K562 (cell line): ENCODE results near the gene PPIE. TPM values are rescaled to one million over a fixed set of nuclear protein-coding genes. Genes with fewer than 3 reads are reported as not detected.

Experiments
- ATAC-seq: fragments of 200-7000 bp; cut with Tn5 transposase; 3 replicates; pipeline ENCODE4 v1.9.1; 2020; ENCODE audit warnings: moderate library complexity
- BruUV-seq: library from RNA; stranded (reverse); fragments of 400-500 nt; replicated peaks from 2 replicates; lab custom pipeline; 2021; lab: Mats Ljungman, UMichigan
- CTCF ChIA-PET: fragments of 300-600 bp; formaldehyde crosslinking; extraction: SDS; loops from one replicate; lab custom pipeline; 2021; ENCODE audit warnings: low intra/inter-chr PET ratio; lab: Yijun Ruan, JAX
- POLR2A ChIA-PET: fragments of 300-600, 350-650 bp; sonication (Branson Sonifier 250); formaldehyde crosslinking; extraction: SDS; loops from one replicate; lab custom pipeline; 2021; ENCODE audit warnings: antibody characterized with exemption, inconsistent platforms; lab: Yijun Ruan, JAX
- DNase-seq, 4 experiments: peaks; one replicate each; pipeline versions ENCODE4 v3.0.0 to v3.0.0-alpha.2; 2011 to 2018; ENCODE audit warnings: low spot score in 3 of 4, mixed read lengths in 3 of 4; ENCODE audit errors: extremely low read depth in 1 of 4
- FAIRE-seq: peaks from 2 replicates; lab custom pipeline; 2011; peaks lifted over from hg19 to GRCh38; lab: Jason Lieb, UNC
- H2AFZ ChIP-seq: 2 replicates; pipeline ENCODE4 v1.6.0; 2011; ENCODE audit warnings: low read depth, low read length, control low read depth, inconsistent platforms
- H3K27ac ChIP-seq: fragments of 200-600 bp; 3 replicates; pipeline ENCODE4 v1.8.0; 2011; ENCODE audit warnings: low read depth, mild to moderate bottlenecking, control low read depth, inconsistent platforms, low read length, moderate library complexity, mixed read lengths; ENCODE audit errors: extremely low read depth
- H3K27me3 ChIP-seq, 2 experiments: fragments of 300-600 bp in 1 of 2; 2 replicates in 1 of 2; 3 replicates in 1 of 2; pipeline versions ENCODE4 v1.6.0 to v1.8.0; 2011; ENCODE audit warnings: inconsistent platforms in 2 of 2, low read length in 2 of 2, mild to moderate bottlenecking in 1 of 2, mixed read lengths in 1 of 2, moderate library complexity in 1 of 2; ENCODE audit not compliant: control insufficient read depth in 2 of 2, insufficient read depth in 2 of 2
- H3K36me3 ChIP-seq: fragments of 300-600 bp; 3 replicates; pipeline ENCODE4 v1.8.0; 2011; ENCODE audit warnings: mild to moderate bottlenecking, low read length, inconsistent platforms; ENCODE audit not compliant: control insufficient read depth, insufficient read depth
- H3K4me1 ChIP-seq, 2 experiments: fragments of 200-600 bp in 1 of 2; replicated peaks in 1 of 2; 2 replicates in 1 of 2; 3 replicates in 1 of 2; pipeline versions ENCODE4 v1.5.1 to v1.8.0; 2011; ENCODE audit warnings: inconsistent platforms in 2 of 2, low read length in 2 of 2, mild to moderate bottlenecking in 1 of 2, mixed read lengths in 1 of 2, moderate library complexity in 1 of 2; ENCODE audit not compliant: control insufficient read depth in 2 of 2, insufficient read depth in 2 of 2
- H3K4me2 ChIP-seq: 2 replicates; pipeline ENCODE4 v1.6.1; 2011; ENCODE audit warnings: low read length, control low read depth, inconsistent platforms, mixed read lengths; ENCODE audit not compliant: insufficient read depth
- H3K4me3 ChIP-seq: fragments of 200-600 bp; sonication (generic), shearing (Covaris generic); 2 replicates; pipeline ENCODE4 v1.5.1; 2016; ENCODE audit warnings: control low read depth, inconsistent platforms
- H3K79me2 ChIP-seq: fragments of 200-600 bp; 3 replicates; pipeline ENCODE4 v1.8.0; 2011; ENCODE audit warnings: low read length, inconsistent platforms; ENCODE audit not compliant: control insufficient read depth, insufficient read depth
- H3K9ac ChIP-seq, 2 experiments: 2 replicates each; pipeline versions ENCODE4 v1.6.0 to v1.6.1; 2011; ENCODE audit warnings: low read depth in 2 of 2, low read length in 2 of 2, control low read depth in 1 of 2, inconsistent platforms in 1 of 2, mild to moderate bottlenecking in 1 of 2, mixed read lengths in 1 of 2; ENCODE audit not compliant: insufficient read depth in 1 of 2
- H3K9me1 ChIP-seq: one replicate; pipeline ENCODE4 v1.6.0; 2011; ENCODE audit warnings: inconsistent platforms, mild to moderate bottlenecking, low read length, moderate library complexity; ENCODE audit not compliant: control insufficient read depth, insufficient read depth
- H3K9me3 ChIP-seq: replicated peaks from 2 replicates; pipeline ENCODE4 v1.5.1; 2011; ENCODE audit warnings: low read depth, low read length, inconsistent platforms; ENCODE audit not compliant: control insufficient read depth, insufficient read depth
- H4K20me1 ChIP-seq: replicated peaks from 2 replicates; pipeline ENCODE4 v1.6.1; 2011; ENCODE audit warnings: low read length, inconsistent platforms, mixed read lengths; ENCODE audit not compliant: control insufficient read depth, insufficient read depth
- ARHGAP35 ChIP-seq: fragments of 450-650 bp; IDR thresholded peaks from 2 replicates; pipeline ENCODE4 v1.6.1; 2018; ENCODE audit not compliant: partially characterized antibody
- RB1 ChIP-seq: fragments of 450-650 bp; IDR thresholded peaks from 2 replicates; pipeline ENCODE4 v1.6.1; 2017; ENCODE audit warnings: low read depth, mild to moderate bottlenecking
- TRIM25 ChIP-seq: fragments of 450-650 bp; IDR thresholded peaks from 2 replicates; pipeline ENCODE4 v1.7.0; 2016; ENCODE audit warnings: borderline replicate concordance
- WGBS: fragments of 100-300 bp; shearing (Covaris generic); methylation state at CpG from one replicate; pipeline ENCODE4 v1.1.6; 2016; ENCODE audit warnings: low coverage, mixed read lengths; ENCODE audit not compliant: insufficient coverage; ENCODE audit errors: missing lambda C conversion rate; 5-methylcytosine and 5-hydroxymethylcytosine counted together
- in situ Hi-C: fragments of 300-500 bp; cut with MboI; formaldehyde crosslinking; loops from 4 replicates; pipeline ENCODE4 v1.15.0; 2018; ENCODE audit warnings: inconsistent platforms, mixed read lengths
- intact Hi-C: fragments of 100-400 bp; cut with micrococcal nuclease; formaldehyde crosslinking; loops from 2 replicates; pipeline ENCODE4 v1.14.2; 2022
- polyA plus RNA-seq, 8 experiments: library from polyadenylated mRNA; depleted of rRNA in 4 of 8; stranded (reverse) in 5 of 8; unstranded in 3 of 8; fragments of >200 nt; fragmentation: Nextera tagmentation in 2 of 8; fragmentation: Illumina TruSeq in 1 of 8; extraction: Ambion mirVana in 2 of 8; extraction: Trizol in 1 of 8; gene quantifications; 2 replicates each; pipeline versions ENCODE4 v1.2.1 to v1.2.3, GENCODE V29; 2011 to 2014; ENCODE audit warnings: inconsistent platforms in 1 of 8, missing spikeins in 1 of 8
- small RNA-seq: library from RNA; depleted of rRNA; stranded (forward); fragments of <200 nt; gene quantifications from one replicate; pipeline ENCODE3, GENCODE V24; 2014
- total RNA-seq, 7 experiments: library from RNA; depleted of rRNA in 6 of 7; stranded (reverse); fragments of >200 nt in 6 of 7; fragmentation: Illumina TruSeq in 2 of 7; extraction: Trizol in 2 of 7; gene quantifications; 2 replicates each; pipeline versions ENCODE4 v1.2.1 to v1.2.3, GENCODE V29; 2011 to 2021; ENCODE audit warnings: low replicate concordance in 1 of 7

Gene PPIE
- total and polyA plus RNA-seq, 9 of the 15 experiments (the other 6 are each of a cell fraction or from before 2014, with no cell fraction given), result 75.4 to 444 (median 131) TPM

- no peaks in the 10 kb centered on the region for H3K36me3 ChIP-seq
- CTCF ChIA-PET, result no interaction called here
- H3K27ac ChIP-seq, result no peak overlapping the region
- DNase-seq (no peak), ATAC-seq (no peak), FAIRE-seq (no peak)
- no TSS peak for BruUV-seq
- H3K9me3 ChIP-seq, result no peaks in the 10 kb centered on the region
- 7% methylated on average over 3 of the region's 3 CpGs for WGBS
- TF ChIP-seq RB1, result no peak
- TF ChIP-seq ARHGAP35, result no peak
- TF ChIP-seq TRIM25, result no peak
- no peak overlapping the region for H2AFZ ChIP-seq
- POLR2A ChIA-PET, result no interaction called here
- peaks cover 7 to 9% of the 10 kb centered on the region in 2 experiments; a peak in 4 of 5 replicates for H3K4me1 ChIP-seq
- no peaks in the 10 kb centered on the region for H3K9me1 ChIP-seq
- no peak overlapping the region for H3K4me2 ChIP-seq
- H3K4me3 ChIP-seq, result no peak overlapping the region
- intact Hi-C loops, result no loop called here
- no peak overlapping the region for H3K9ac ChIP-seq
- H3K79me2 ChIP-seq, result no peaks in the 10 kb centered on the region
- H3K27me3 ChIP-seq, result peaks cover 0 to 2% of the 10 kb centered on the region in 2 experiments; a peak in 2 of 5 replicates
- H4K20me1 ChIP-seq, result 0 out of 2 replicates have a peak, but pooled peaks cover 4% of the 10 kb centered on the region
- in situ Hi-C loops, result no loop called here
These were observed 74.2 kb downstream of the PPIE start for GRCh38 chr1:39812913-39813312.

Small RNA genes within 50 kb of the gene (small RNA-seq; reads per million reads assigned to genes)
- gene AL033527.1 (not detected), gene RNU7-121P (not detected)

Other genes starting within 250 kb of the PPIE start
Only the 7 nearest of the 10 such genes appear.
- gene PABPC4, start 162.1 kb upstream of the PPIE start, total RNA-seq (2014; rRNA removed), result 207 and 244 TPM in 2 replicates
- 212 and 220 TPM in 2 replicates for gene PABPC4, start 162.1 kb upstream of the PPIE start, total RNA-seq (2014; rRNA removed; fragmentation: Illumina TruSeq; extraction: Trizol)
- 169 and 175 TPM in 2 replicates for gene PABPC4, start 162.1 kb upstream of the PPIE start, total RNA-seq (2015; rRNA removed; fragmentation: Illumina TruSeq; extraction: Trizol)
- 520 and 526 TPM in 2 replicates for gene PABPC4, start 162.1 kb upstream of the PPIE start, total RNA-seq (2021)
- gene PABPC4, start 162.1 kb upstream of the PPIE start, polyA plus RNA-seq (2011; rRNA removed), result 145 and 147 TPM in 2 replicates
- gene PABPC4, start 162.1 kb upstream of the PPIE start, polyA plus RNA-seq (2014; fragmentation: Illumina TruSeq; extraction: Trizol), result 369 and 413 TPM in 2 replicates
- 10 to 100 TPM; 77.7 to 88.4 TPM for gene PABPC4, start 162.1 kb upstream of the PPIE start, polyA plus RNA-seq (2014; fragmentation: Nextera tagmentation; extraction: Ambion mirVana)
- gene PABPC4, start 162.1 kb upstream of the PPIE start, polyA plus RNA-seq (2014; rRNA removed), result 264 and 303 TPM in 2 replicates
- 0.14 and 0.37 TPM in 2 replicates for gene HEYL, start 99.2 kb upstream of the PPIE start, total RNA-seq (2014; rRNA removed)
- gene HEYL, start 99.2 kb upstream of the PPIE start, total RNA-seq (2014; rRNA removed; fragmentation: Illumina TruSeq; extraction: Trizol), result 0.32 and 0.33 TPM in 2 replicates
- 0.15 and 0.22 TPM in 2 replicates for gene HEYL, start 99.2 kb upstream of the PPIE start, total RNA-seq (2015; rRNA removed; fragmentation: Illumina TruSeq; extraction: Trizol)
- gene HEYL, start 99.2 kb upstream of the PPIE start, total RNA-seq (2021), result 0.78 and 0.89 TPM in 2 replicates
- gene HEYL, start 99.2 kb upstream of the PPIE start, polyA plus RNA-seq (2011; rRNA removed), result 0.25 and 0.50 TPM in 2 replicates
- gene HEYL, start 99.2 kb upstream of the PPIE start, polyA plus RNA-seq (2014; fragmentation: Illumina TruSeq; extraction: Trizol), result 0.69 and 0.70 TPM in 2 replicates
- gene HEYL, start 99.2 kb upstream of the PPIE start, polyA plus RNA-seq (2014; fragmentation: Nextera tagmentation; extraction: Ambion mirVana), result under 1 TPM; 0.13 to 0.14 TPM
- 0.33 and 0.71 TPM in 2 replicates for gene HEYL, start 99.2 kb upstream of the PPIE start, polyA plus RNA-seq (2014; rRNA removed)
- not detected in 2 replicates for gene NT5C1A, start 66.8 kb upstream of the PPIE start, total RNA-seq (2014; rRNA removed)
- gene NT5C1A, start 66.8 kb upstream of the PPIE start, total RNA-seq (2014; rRNA removed; fragmentation: Illumina TruSeq; extraction: Trizol), result not detected in 2 replicates
- not detected in 2 replicates for gene NT5C1A, start 66.8 kb upstream of the PPIE start, total RNA-seq (2015; rRNA removed; fragmentation: Illumina TruSeq; extraction: Trizol)
- not detected in 2 replicates for gene NT5C1A, start 66.8 kb upstream of the PPIE start, total RNA-seq (2021)
- gene NT5C1A, start 66.8 kb upstream of the PPIE start, polyA plus RNA-seq (2011; rRNA removed), result not detected in 2 replicates
- not detected in 2 replicates for gene NT5C1A, start 66.8 kb upstream of the PPIE start, polyA plus RNA-seq (2014; fragmentation: Illumina TruSeq; extraction: Trizol)
- gene NT5C1A, start 66.8 kb upstream of the PPIE start, polyA plus RNA-seq (2014; fragmentation: Nextera tagmentation; extraction: Ambion mirVana), result not detected
- not detected in 2 replicates for gene NT5C1A, start 66.8 kb upstream of the PPIE start, polyA plus RNA-seq (2014; rRNA removed)
- gene HPCAL4, start 47.4 kb upstream of the PPIE start, total RNA-seq (2014; rRNA removed), result not detected in 2 replicates
- 0.04 TPM in 1 of 2 replicates, not detected in the other for gene HPCAL4, start 47.4 kb upstream of the PPIE start, total RNA-seq (2014; rRNA removed; fragmentation: Illumina TruSeq; extraction: Trizol)
- gene HPCAL4, start 47.4 kb upstream of the PPIE start, total RNA-seq (2015; rRNA removed; fragmentation: Illumina TruSeq; extraction: Trizol), result not detected in 2 replicates
- gene HPCAL4, start 47.4 kb upstream of the PPIE start, total RNA-seq (2021), result 0.04 TPM in 2 replicates
- gene HPCAL4, start 47.4 kb upstream of the PPIE start, polyA plus RNA-seq (2011; rRNA removed), result 0.04 and 0.07 TPM in 2 replicates
- 0.04 TPM in 1 of 2 replicates, not detected in the other for gene HPCAL4, start 47.4 kb upstream of the PPIE start, polyA plus RNA-seq (2014; fragmentation: Illumina TruSeq; extraction: Trizol)
- gene HPCAL4, start 47.4 kb upstream of the PPIE start, polyA plus RNA-seq (2014; fragmentation: Nextera tagmentation; extraction: Ambion mirVana), result under 1 TPM in 1 of 2 experiments, not detected in 1; 0.01 TPM
- not detected in 2 replicates for gene HPCAL4, start 47.4 kb upstream of the PPIE start, polyA plus RNA-seq (2014; rRNA removed)
- gene OXCT2, start 32.5 kb downstream of the PPIE start, total RNA-seq (2014; rRNA removed), result 0.54 and 0.57 TPM in 2 replicates
- gene OXCT2, start 32.5 kb downstream of the PPIE start, total RNA-seq (2014; rRNA removed; fragmentation: Illumina TruSeq; extraction: Trizol), result 0.22 TPM in 1 of 2 replicates, not detected in the other
- 0.22 and 0.23 TPM in 2 replicates for gene OXCT2, start 32.5 kb downstream of the PPIE start, total RNA-seq (2015; rRNA removed; fragmentation: Illumina TruSeq; extraction: Trizol)
- gene OXCT2, start 32.5 kb downstream of the PPIE start, total RNA-seq (2021), result 0.31 and 0.64 TPM in 2 replicates
- gene OXCT2, start 32.5 kb downstream of the PPIE start, polyA plus RNA-seq (2011; rRNA removed), result 0.08 and 0.39 TPM in 2 replicates
- gene OXCT2, start 32.5 kb downstream of the PPIE start, polyA plus RNA-seq (2014; fragmentation: Illumina TruSeq; extraction: Trizol), result 0.21 and 0.37 TPM in 2 replicates
- gene OXCT2, start 32.5 kb downstream of the PPIE start, polyA plus RNA-seq (2014; fragmentation: Nextera tagmentation; extraction: Ambion mirVana), result not detected
- gene OXCT2, start 32.5 kb downstream of the PPIE start, polyA plus RNA-seq (2014; rRNA removed), result 0.05 and 0.37 TPM in 2 replicates
- 0.18 and 0.20 TPM in 2 replicates for gene BMP8B, start 50.0 kb downstream of the PPIE start, total RNA-seq (2014; rRNA removed)
- gene BMP8B, start 50.0 kb downstream of the PPIE start, total RNA-seq (2014; rRNA removed; fragmentation: Illumina TruSeq; extraction: Trizol), result 0.10 and 0.11 TPM in 2 replicates
- 0.11 and 0.14 TPM in 2 replicates for gene BMP8B, start 50.0 kb downstream of the PPIE start, total RNA-seq (2015; rRNA removed; fragmentation: Illumina TruSeq; extraction: Trizol)
- gene BMP8B, start 50.0 kb downstream of the PPIE start, total RNA-seq (2021), result 0.33 and 0.36 TPM in 2 replicates
- 0.14 and 0.15 TPM in 2 replicates for gene BMP8B, start 50.0 kb downstream of the PPIE start, polyA plus RNA-seq (2011; rRNA removed)
- gene BMP8B, start 50.0 kb downstream of the PPIE start, polyA plus RNA-seq (2014; fragmentation: Illumina TruSeq; extraction: Trizol), result 0.14 and 0.18 TPM in 2 replicates
- under 1 TPM; 0.03 to 0.04 TPM for gene BMP8B, start 50.0 kb downstream of the PPIE start, polyA plus RNA-seq (2014; fragmentation: Nextera tagmentation; extraction: Ambion mirVana)
- gene BMP8B, start 50.0 kb downstream of the PPIE start, polyA plus RNA-seq (2014; rRNA removed), result 0.09 and 0.22 TPM in 2 replicates
- 67.5 and 71.3 TPM in 2 replicates for gene TRIT1, start 144.6 kb downstream of the PPIE start, total RNA-seq (2014; rRNA removed)
- gene TRIT1, start 144.6 kb downstream of the PPIE start, total RNA-seq (2014; rRNA removed; fragmentation: Illumina TruSeq; extraction: Trizol), result 84.0 and 103 TPM in 2 replicates
- 66.7 and 67.6 TPM in 2 replicates for gene TRIT1, start 144.6 kb downstream of the PPIE start, total RNA-seq (2015; rRNA removed; fragmentation: Illumina TruSeq; extraction: Trizol)
- 57.5 and 58.4 TPM in 2 replicates for gene TRIT1, start 144.6 kb downstream of the PPIE start, total RNA-seq (2021)
- 87.3 and 88.3 TPM in 2 replicates for gene TRIT1, start 144.6 kb downstream of the PPIE start, polyA plus RNA-seq (2011; rRNA removed)
- gene TRIT1, start 144.6 kb downstream of the PPIE start, polyA plus RNA-seq (2014; fragmentation: Illumina TruSeq; extraction: Trizol), result 75.1 and 76.5 TPM in 2 replicates
- 10 to 100 TPM; 27.9 to 58.3 TPM for gene TRIT1, start 144.6 kb downstream of the PPIE start, polyA plus RNA-seq (2014; fragmentation: Nextera tagmentation; extraction: Ambion mirVana)
- gene TRIT1, start 144.6 kb downstream of the PPIE start, polyA plus RNA-seq (2014; rRNA removed), result 66.4 and 72.1 TPM in 2 replicates